H9 (cell line): Measurements from ENCODE around the gene B9D1. TPM values are rescaled to one million over a fixed set of nuclear protein-coding genes. Genes with fewer than 3 reads are reported as not detected.
A peak's percentile ranks its signal among the peaks of the same experiment; 100 is the strongest.

Source experiments
- DNase-seq: peaks from one replicate; pipeline ENCODE4 v3.0.0-alpha.2; 2017
- H2AFZ ChIP-seq: one replicate; pipeline ENCODE4 v1.6.1; 2013; ENCODE audit warnings: mild to moderate bottlenecking, low read length, control low read depth, moderate library complexity
- H2AK5ac ChIP-seq: 2 replicates; pipeline ENCODE4 v1.6.1; 2013; ENCODE audit warnings: low read length, control low read depth, mixed read lengths; ENCODE audit not compliant: insufficient read length
- H2BK120ac ChIP-seq: one replicate; pipeline ENCODE4 v1.6.1; 2013; ENCODE audit warnings: low read depth, mild to moderate bottlenecking, low read length, control low read depth, inconsistent platforms; ENCODE audit not compliant: poor library complexity, severe bottlenecking
- H2BK12ac ChIP-seq: 2 replicates; pipeline ENCODE4 v1.6.1; 2013; ENCODE audit warnings: low read length, control low read depth, mixed read lengths, low read depth; ENCODE audit not compliant: insufficient read length
- H2BK15ac ChIP-seq: 2 replicates; pipeline ENCODE4 v1.6.1; 2013; ENCODE audit warnings: low read depth, low read length, control low read depth
- H2BK20ac ChIP-seq: one replicate; pipeline ENCODE4 v1.6.1; 2013; ENCODE audit warnings: low read depth, mild to moderate bottlenecking, low read length, control low read depth, inconsistent platforms; ENCODE audit not compliant: poor library complexity, severe bottlenecking
- H2BK5ac ChIP-seq: 2 replicates; pipeline ENCODE4 v1.6.1; 2013; ENCODE audit warnings: low read length, control low read depth, mixed read lengths; ENCODE audit not compliant: insufficient read length
- H3K14ac ChIP-seq: 2 replicates; pipeline ENCODE4 v1.6.1; 2013; ENCODE audit warnings: low read length, control low read depth; ENCODE audit not compliant: insufficient read depth
- H3K18ac ChIP-seq: 2 replicates; pipeline ENCODE4 v1.6.1; 2013; ENCODE audit warnings: low read depth, mild to moderate bottlenecking, mixed read lengths, low read length, control low read depth; ENCODE audit not compliant: insufficient read length
- H3K23ac ChIP-seq: 2 replicates; pipeline ENCODE4 v1.6.1; 2013; ENCODE audit warnings: low read length, control low read depth, mixed read lengths, low read depth; ENCODE audit not compliant: insufficient read length
- H3K23me2 ChIP-seq: 2 replicates; pipeline ENCODE4 v1.6.1; 2013; ENCODE audit warnings: low read depth, mild to moderate bottlenecking, mixed read lengths, low read length, control low read depth; ENCODE audit not compliant: insufficient read length, poor library complexity, severe bottlenecking
- H3K27ac ChIP-seq: 2 replicates; pipeline ENCODE4 v1.5.1; 2013; ENCODE audit warnings: low read length, control low read depth, mixed read lengths, low read depth; ENCODE audit not compliant: insufficient read length
- H3K27me3 ChIP-seq: 2 replicates; pipeline ENCODE4 v1.6.1; 2013; ENCODE audit warnings: low read length, control low read depth, inconsistent platforms; ENCODE audit not compliant: insufficient read depth
- H3K4ac ChIP-seq: 2 replicates; pipeline ENCODE4 v1.6.1; 2013; ENCODE audit warnings: low read depth, mild to moderate bottlenecking, control low read depth, inconsistent platforms, low read length, moderate library complexity
- H3K4me1 ChIP-seq: 2 replicates; pipeline ENCODE4 v1.6.1; 2013; ENCODE audit warnings: low read length, control low read depth, inconsistent platforms; ENCODE audit not compliant: insufficient read depth
- H3K4me2 ChIP-seq: 2 replicates; pipeline ENCODE4 v1.6.1; 2013; ENCODE audit warnings: low read length, control low read depth, mixed read lengths; ENCODE audit not compliant: insufficient read length, insufficient read depth
- H3K56ac ChIP-seq: 2 replicates; pipeline ENCODE4 v1.6.1; 2013; ENCODE audit warnings: low read depth, mild to moderate bottlenecking, mixed read lengths, low read length, control low read depth; ENCODE audit not compliant: insufficient read length
- H3K79me1 ChIP-seq: 2 replicates; pipeline ENCODE4 v1.6.1; 2013; ENCODE audit warnings: low read depth, mild to moderate bottlenecking, moderate library complexity, low read length, control low read depth, inconsistent platforms; ENCODE audit not compliant: insufficient read depth, poor library complexity, severe bottlenecking
- H3K79me2 ChIP-seq: 2 replicates; pipeline ENCODE4 v1.6.1; 2013; ENCODE audit warnings: low read length, control low read depth, inconsistent platforms; ENCODE audit not compliant: insufficient read depth
- H3K9ac ChIP-seq: 2 replicates; pipeline ENCODE4 v1.6.1; 2013; ENCODE audit warnings: low read length, control low read depth, mixed read lengths; ENCODE audit not compliant: insufficient read length; ENCODE audit errors: extremely low read depth
- H3K9me3 ChIP-seq: one replicate; pipeline ENCODE4 v1.6.1; 2013; ENCODE audit warnings: low read depth, low read length, inconsistent platforms; ENCODE audit not compliant: control insufficient read depth
- H3T11ph ChIP-seq: one replicate; pipeline ENCODE4 v1.6.1; 2013; ENCODE audit warnings: mild to moderate bottlenecking, low read length, control low read depth, inconsistent platforms
- H4K20me1 ChIP-seq: one replicate; pipeline ENCODE4 v1.6.1; 2013; ENCODE audit not compliant: control insufficient read depth, insufficient read length, insufficient read depth
- H4K5ac ChIP-seq: 2 replicates; pipeline ENCODE4 v1.6.1; 2013; ENCODE audit warnings: low read depth, mild to moderate bottlenecking, mixed read lengths, low read length, control low read depth; ENCODE audit not compliant: insufficient read length
- H4K8ac ChIP-seq: replicated peaks from 2 replicates; pipeline ENCODE4 v1.6.1; 2013; ENCODE audit warnings: low read length, control low read depth, mixed read lengths, low read depth; ENCODE audit not compliant: insufficient read length
- H4K91ac ChIP-seq: 2 replicates; pipeline ENCODE4 v1.6.1; 2013; ENCODE audit warnings: low read depth, mild to moderate bottlenecking, moderate library complexity, mixed read lengths, low read length, control low read depth; ENCODE audit not compliant: insufficient read length
- H3K27ac Mint-ChIP-seq, 3 experiments: 2 replicates in 2 of 3; 3 replicates in 1 of 3; pipeline ENCODE4 v1.8.0; 2020 to 2021; ENCODE audit warnings: mixed read lengths in 3 of 3, mild to moderate bottlenecking in 1 of 3, moderate library complexity in 1 of 3
- H3K27me3 Mint-ChIP-seq: 2 replicates; pipeline ENCODE4 v1.8.0; 2021; ENCODE audit warnings: low read depth, mild to moderate bottlenecking, moderate library complexity, mixed read lengths
- H3K36me3 Mint-ChIP-seq, 3 experiments: 2 replicates in 2 of 3; 3 replicates in 1 of 3; pipeline ENCODE4 v1.8.0; 2020 to 2021; ENCODE audit warnings: low read depth in 3 of 3, mixed read lengths in 3 of 3; ENCODE audit not compliant: insufficient read depth in 1 of 3
- H3K4me1 Mint-ChIP-seq, 2 experiments: 2 replicates each; pipeline ENCODE4 v1.8.0; 2020; ENCODE audit warnings: mixed read lengths in 2 of 2
- H3K4me3 Mint-ChIP-seq, 2 experiments: 2 replicates in 1 of 2; 3 replicates in 1 of 2; pipeline ENCODE4 v1.8.0; 2020 to 2021; ENCODE audit warnings: mild to moderate bottlenecking in 2 of 2, mixed read lengths in 2 of 2, moderate library complexity in 1 of 2
- H3K9me3 Mint-ChIP-seq, 2 experiments: 2 replicates in 1 of 2; 3 replicates in 1 of 2; pipeline ENCODE4 v1.8.0; 2020; ENCODE audit warnings: mild to moderate bottlenecking in 2 of 2, mixed read lengths in 2 of 2, moderate library complexity in 1 of 2
- WGBS: extraction: QIAGEN DNeasy Blood & Tissue Kit; methylation state at CpG from one replicate; pipeline ENCODE4 v1.1.7; 2013; ENCODE audit warnings: missing lambda C conversion rate, low lambda C conversion rate, mixed read lengths; ENCODE audit not compliant: insufficient read length; ENCODE audit errors: extremely low coverage; 5-methylcytosine and 5-hydroxymethylcytosine counted together
- total RNA-seq: library from RNA; stranded (reverse); gene quantifications from 2 replicates; pipeline ENCODE4 v1.2.1, GENCODE V29; 2021
- TF ChIP-seq, protein P1 (sequence below): fragments of 200-600 bp; sonication (generic); conservative IDR thresholded peaks from 3 replicates; pipeline ENCODE4 v1.8.0; 2021; ENCODE audit warnings: antibody characterized with exemption, mild to moderate bottlenecking

The B9D1 gene
- total RNA-seq, 1 experiment from 2014 or later, result 30.4 TPM

DNA sequence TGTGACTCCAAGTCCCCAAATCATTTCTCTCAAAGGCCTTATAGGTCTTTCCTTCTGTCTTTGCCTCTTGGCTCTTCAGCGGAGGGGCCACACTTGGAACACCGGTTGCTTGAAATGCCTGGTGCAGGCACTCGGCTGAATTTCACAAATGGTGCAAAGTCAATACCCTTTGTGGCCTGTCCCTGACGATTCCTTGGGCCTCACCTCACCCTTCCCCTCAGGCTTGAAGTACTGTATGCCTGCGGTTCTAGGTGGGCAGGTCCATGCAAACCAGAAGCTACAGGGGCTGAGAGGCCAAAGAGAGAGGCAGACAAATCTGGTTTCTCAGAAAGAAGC lies 4.1 kb upstream of the B9D1 start:
- no peak overlapping the region for H3K14ac ChIP-seq
- H2BK120ac ChIP-seq, result no peak overlapping the region
- no peak overlapping the region for H2BK5ac ChIP-seq
- no peak overlapping the region for H3K27ac ChIP-seq
- H3K56ac ChIP-seq, result no peak overlapping the region
- no peak overlapping the region for H2AK5ac ChIP-seq
- H2BK15ac ChIP-seq, result no peak overlapping the region
- H3K9me3 Mint-ChIP-seq, result no peaks in the 10 kb centered on the region; a peak in 1 of 5 replicates
- peaks cover 0 to 6% (median 5%) of the 10 kb centered on the region in 3 experiments; a peak in 3 of 7 replicates for H3K36me3 Mint-ChIP-seq
- no peak overlapping the region for H4K5ac ChIP-seq
- no peak overlapping the region; a peak in 1 of 5 replicates for H3K4me3 Mint-ChIP-seq
- no peak overlapping the region for H4K8ac ChIP-seq
- H4K91ac ChIP-seq, result no peak overlapping the region
- no peak overlapping the region for H3K18ac ChIP-seq
- H3K4me1 ChIP-seq, result no peaks in the 10 kb centered on the region
- DNase-seq, result no peak
- H2BK12ac ChIP-seq, result no peak overlapping the region
- H3K9me3 ChIP-seq, result no peaks in the 10 kb centered on the region
- H3K4me2 ChIP-seq, result no peak overlapping the region
- H3K23me2 ChIP-seq, result no peaks in the 10 kb centered on the region
- TF ChIP-seq, protein P1, sequence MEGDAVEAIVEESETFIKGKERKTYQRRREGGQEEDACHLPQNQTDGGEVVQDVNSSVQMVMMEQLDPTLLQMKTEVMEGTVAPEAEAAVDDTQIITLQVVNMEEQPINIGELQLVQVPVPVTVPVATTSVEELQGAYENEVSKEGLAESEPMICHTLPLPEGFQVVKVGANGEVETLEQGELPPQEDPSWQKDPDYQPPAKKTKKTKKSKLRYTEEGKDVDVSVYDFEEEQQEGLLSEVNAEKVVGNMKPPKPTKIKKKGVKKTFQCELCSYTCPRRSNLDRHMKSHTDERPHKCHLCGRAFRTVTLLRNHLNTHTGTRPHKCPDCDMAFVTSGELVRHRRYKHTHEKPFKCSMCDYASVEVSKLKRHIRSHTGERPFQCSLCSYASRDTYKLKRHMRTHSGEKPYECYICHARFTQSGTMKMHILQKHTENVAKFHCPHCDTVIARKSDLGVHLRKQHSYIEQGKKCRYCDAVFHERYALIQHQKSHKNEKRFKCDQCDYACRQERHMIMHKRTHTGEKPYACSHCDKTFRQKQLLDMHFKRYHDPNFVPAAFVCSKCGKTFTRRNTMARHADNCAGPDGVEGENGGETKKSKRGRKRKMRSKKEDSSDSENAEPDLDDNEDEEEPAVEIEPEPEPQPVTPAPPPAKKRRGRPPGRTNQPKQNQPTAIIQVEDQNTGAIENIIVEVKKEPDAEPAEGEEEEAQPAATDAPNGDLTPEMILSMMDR, result no peak
- H3K27me3 Mint-ChIP-seq, result peaks cover 5% of the 10 kb centered on the region; the same call in 1 of the 2 replicates
- H3K79me1 ChIP-seq, result no peaks in the 10 kb centered on the region
- no peaks in the 10 kb centered on the region for H3K79me2 ChIP-seq
- no peak overlapping the region for H3K23ac ChIP-seq
- no peak overlapping the region for H3K4ac ChIP-seq
- H2BK20ac ChIP-seq, result no peak overlapping the region
- H3T11ph ChIP-seq, result no peak overlapping the region
- no peaks in the 10 kb centered on the region for H3K27me3 ChIP-seq
- WGBS, result no CpG with 5 or more reads among the region's 5 CpGs
- H2AFZ ChIP-seq, result no peak overlapping the region
- peak overlapping the region in 1 of 3 experiments; percentile 83; a peak in 2 of 7 replicates for H3K27ac Mint-ChIP-seq
- H3K9ac ChIP-seq, result no peak overlapping the region
- H3K4me1 Mint-ChIP-seq, result peaks cover 18 to 26% of the 10 kb centered on the region in 2 experiments
- no peaks in the 10 kb centered on the region for H4K20me1 ChIP-seq
